Esophagus muscularis mucosa (tissue), 4 donors: ENCODE data around the gene TRIAP1. TPM values are rescaled to one million over a fixed set of nuclear protein-coding genes. Genes with fewer than 3 reads are reported as not detected.
A peak's percentile ranks its signal among the peaks of the same experiment; 100 is the strongest.

Experiments used
- DNase-seq: peaks from one replicate; pipeline ENCODE4 v3.0.0-alpha.2; 2017; ENCODE audit errors: extremely low spot score
- H3K27ac ChIP-seq, 4 donors: fragments of 200-600 bp; sonication (generic); replicated peaks in 1 of 4; 1 replicate in 3 of 4; 2 replicates in 1 of 4; pipeline ENCODE4 v1.5.1; 2016 to 2019; ENCODE audit warnings: mild to moderate bottlenecking in 1 of 4
- H3K27me3 ChIP-seq, 4 donors: fragments of 200-600 bp; sonication (generic); one replicate each; pipeline versions ENCODE4 v1.5.1 to v1.6.0; 2016 to 2019
- H3K36me3 ChIP-seq, 4 donors: fragments of 200-600 bp; sonication (generic); one replicate each; pipeline ENCODE4 v1.5.1; 2016 to 2019
- H3K4me1 ChIP-seq, 4 donors: fragments of 200-600 bp; sonication (generic); one replicate each; pipeline ENCODE4 v1.5.1; 2016 to 2019
- H3K4me3 ChIP-seq, 4 donors: fragments of 200-600 bp; sonication (generic); 1 replicate in 2 of 4; 2 replicates in 2 of 4; pipeline ENCODE4 v1.5.1; 2016 to 2019; ENCODE audit warnings: mild to moderate bottlenecking in 4 of 4, moderate library complexity in 1 of 4
- H3K9me3 ChIP-seq, 4 donors: fragments of 200-600 bp; sonication (generic); 1 replicate in 3 of 4; 2 replicates in 1 of 4; pipeline ENCODE4 v1.5.1; 2016 to 2019
- EP300 ChIP-seq: sonication (generic); formaldehyde crosslinking; IDR thresholded peaks from one replicate; pipeline ENCODE4 v1.6.1; 2017; ENCODE audit warnings: antibody characterized with exemption
- POLR2A ChIP-seq: fragments of 450-650 bp; IDR thresholded peaks from one replicate; pipeline ENCODE4 v1.6.1; 2017; ENCODE audit warnings: antibody characterized with exemption, moderate library complexity, mild to moderate bottlenecking, low read depth
- POLR2AphosphoS5 ChIP-seq, 2 donors: sonication (generic); formaldehyde crosslinking; IDR thresholded peaks; one replicate each; pipeline ENCODE4 v1.6.1; 2017; ENCODE audit warnings: antibody characterized with exemption in 2 of 2
- WGBS: methylation state at CpG from one replicate; pipeline ENCODE4 v1.1.5; 2018; 5-methylcytosine and 5-hydroxymethylcytosine counted together
- intact Hi-C: fragments of 100-400 bp; cut with DNase I; formaldehyde crosslinking; loops from one replicate; pipeline ENCODE4 v1.15.1; 2023
- total RNA-seq, 4 donors: library from RNA; depleted of rRNA; stranded (reverse); fragments of >200 nt; gene quantifications; one replicate each; pipeline versions ENCODE4 v1.1.0 to v1.2.1, GENCODE V29; 2016
- TF ChIP-seq, protein P1 (sequence below), 3 experiments: fragments of 200-600 bp in 2 of 3; fragments of 450-650 bp in 1 of 3; sonication (generic) in 2 of 3; IDR thresholded peaks; one replicate each; pipeline ENCODE4 v1.5.1; 2017 to 2019; ENCODE audit warnings: antibody characterized with exemption in 3 of 3, mild to moderate bottlenecking in 2 of 3, moderate library complexity in 1 of 3

The TRIAP1 gene
- total RNA-seq, 4 donors from 2014 or later, result 9.8 to 17.7 (median 10.7) TPM

DNA sequence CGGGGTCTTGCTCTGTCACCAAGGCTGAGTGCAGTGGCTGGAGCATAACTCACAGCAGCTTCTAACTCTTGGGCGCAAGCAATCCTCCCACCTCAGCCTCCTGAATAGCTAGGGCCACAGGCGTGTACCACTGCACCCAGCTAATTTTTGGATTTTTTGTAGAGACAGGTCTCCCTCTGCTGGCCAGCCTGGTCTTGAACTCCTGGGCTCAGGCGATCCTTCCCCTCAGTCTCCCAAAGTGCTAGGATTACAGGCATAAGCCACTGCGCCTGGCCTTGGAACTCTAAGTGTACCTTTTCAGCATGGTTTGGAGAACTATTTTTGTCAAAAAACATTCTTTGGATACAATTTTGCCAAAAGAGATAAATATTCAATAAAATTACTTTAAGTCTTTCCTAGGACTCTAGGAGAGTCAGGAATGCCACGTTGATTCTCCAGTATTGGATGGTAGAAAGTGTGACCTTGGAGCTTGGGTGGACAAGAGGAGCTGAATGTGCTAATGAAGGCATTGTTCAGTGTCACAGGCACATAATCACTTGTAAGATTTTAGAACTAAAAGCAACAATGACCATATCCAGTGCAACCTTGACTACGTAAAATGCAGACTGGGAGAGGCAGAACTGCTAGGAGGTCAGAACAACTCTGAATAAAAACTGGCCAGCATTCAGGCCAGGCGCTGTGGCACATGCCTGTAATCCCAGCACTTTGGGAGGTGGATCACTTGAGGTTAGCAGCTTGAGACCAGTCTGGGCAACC, 20.6 kb upstream of the TRIAP1 start:
- H3K27ac ChIP-seq, result peak overlapping the region in 1 of 4 donors; percentile 11
- no peaks in the 10 kb centered on the region for H3K9me3 ChIP-seq
- no peak for DNase-seq
- H3K36me3 ChIP-seq, result peaks cover 24 to 59% (median 48%) of the 10 kb centered on the region in 4 donors
- TF ChIP-seq, protein P1, sequence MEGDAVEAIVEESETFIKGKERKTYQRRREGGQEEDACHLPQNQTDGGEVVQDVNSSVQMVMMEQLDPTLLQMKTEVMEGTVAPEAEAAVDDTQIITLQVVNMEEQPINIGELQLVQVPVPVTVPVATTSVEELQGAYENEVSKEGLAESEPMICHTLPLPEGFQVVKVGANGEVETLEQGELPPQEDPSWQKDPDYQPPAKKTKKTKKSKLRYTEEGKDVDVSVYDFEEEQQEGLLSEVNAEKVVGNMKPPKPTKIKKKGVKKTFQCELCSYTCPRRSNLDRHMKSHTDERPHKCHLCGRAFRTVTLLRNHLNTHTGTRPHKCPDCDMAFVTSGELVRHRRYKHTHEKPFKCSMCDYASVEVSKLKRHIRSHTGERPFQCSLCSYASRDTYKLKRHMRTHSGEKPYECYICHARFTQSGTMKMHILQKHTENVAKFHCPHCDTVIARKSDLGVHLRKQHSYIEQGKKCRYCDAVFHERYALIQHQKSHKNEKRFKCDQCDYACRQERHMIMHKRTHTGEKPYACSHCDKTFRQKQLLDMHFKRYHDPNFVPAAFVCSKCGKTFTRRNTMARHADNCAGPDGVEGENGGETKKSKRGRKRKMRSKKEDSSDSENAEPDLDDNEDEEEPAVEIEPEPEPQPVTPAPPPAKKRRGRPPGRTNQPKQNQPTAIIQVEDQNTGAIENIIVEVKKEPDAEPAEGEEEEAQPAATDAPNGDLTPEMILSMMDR (IDR thresholded peaks at IDR 0.05), result peak; percentile 37 to 54 (median 48)
- no peak for TF ChIP-seq POLR2AphosphoS5 (IDR thresholded peaks at IDR 0.05)
- H3K27me3 ChIP-seq, result no peaks in the 10 kb centered on the region
- peaks cover 27 to 51% (median 44%) of the 10 kb centered on the region in 4 donors for H3K4me1 ChIP-seq
- no peak overlapping the region for H3K4me3 ChIP-seq
- intact Hi-C loops, result no loop called here
- 49% methylated on average over 8 of the region's 8 CpGs for whole genome bisulfite sequencing

DNA sequence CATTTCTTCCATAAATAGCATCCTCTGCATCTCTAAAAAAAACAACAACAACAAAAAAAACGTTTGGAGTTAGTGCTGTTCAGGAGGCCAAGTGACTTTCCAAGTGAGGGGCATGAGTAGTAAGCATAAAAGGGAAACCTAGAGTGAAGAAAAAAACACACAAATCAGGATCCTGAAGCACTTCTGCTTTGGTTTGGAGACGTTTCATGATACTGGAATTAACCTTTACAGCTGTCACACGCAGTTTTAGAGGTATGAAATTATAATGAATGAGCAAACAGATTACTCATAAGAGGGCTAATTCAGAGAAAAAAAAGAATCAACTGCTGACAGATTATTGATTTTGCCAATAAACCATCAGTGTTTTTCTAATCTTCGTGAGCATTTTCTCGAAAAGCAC, 19.6 kb upstream of the TRIAP1 start:
- peaks cover 33 to 69% (median 55%) of the 10 kb centered on the region in 4 donors for H3K36me3 ChIP-seq
- H3K27ac ChIP-seq, result no peak overlapping the region
- H3K4me1 ChIP-seq, result peaks cover 27 to 43% (median 38%) of the 10 kb centered on the region in 4 donors
- DNase-seq, result no peak
- H3K9me3 ChIP-seq, result no peaks in the 10 kb centered on the region
- WGBS, result 43% methylated on average over 5 of the region's 5 CpGs
- no peak overlapping the region for H3K4me3 ChIP-seq
- no peaks in the 10 kb centered on the region for H3K27me3 ChIP-seq
- TF ChIP-seq EP300 (no peak), POLR2A (no peak), POLR2AphosphoS5 (IDR thresholded peaks at IDR 0.05) (no peak)
- TF ChIP-seq, protein P1 (IDR thresholded peaks at IDR 0.05), result no peak
- intact Hi-C loops, result no loop called here

DNA sequence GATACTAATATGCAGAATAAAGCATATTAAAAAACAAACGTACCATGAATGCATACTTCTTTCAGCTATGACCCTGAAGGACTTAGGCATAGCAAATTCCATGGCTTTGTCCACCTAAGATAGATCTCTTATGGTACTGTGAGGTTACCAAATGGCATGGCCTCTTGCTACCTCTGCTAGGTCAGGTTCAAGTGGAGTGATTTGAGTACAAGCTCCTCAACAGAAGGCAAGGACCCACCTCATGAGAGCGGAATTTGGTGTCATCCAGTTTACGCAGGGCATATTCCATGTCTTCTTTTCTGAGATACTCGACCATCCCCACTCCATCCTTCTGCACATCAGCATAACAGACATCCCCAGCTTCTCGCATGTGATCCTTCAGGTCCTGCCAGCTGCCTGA, 17.5 kb upstream of the TRIAP1 start:
- Histone ChIP-seq H3K4me3 (no peak overlapping the region), H3K36me3 (peaks cover 47 to 89% (median 75%) of the 10 kb centered on the region in 4 donors), H3K9me3 (no peaks in the 10 kb centered on the region), H3K27ac (no peak overlapping the region), H3K27me3 (no peaks in the 10 kb centered on the region), H3K4me1 (peaks cover 21 to 32% (median 28%) of the 10 kb centered on the region in 4 donors)
- DNase-seq, result no peak
- intact Hi-C loops, result no loop called here
- WGBS, result 80% methylated on average over 5 of the region's 5 CpGs
- TF ChIP-seq, protein P1 (IDR thresholded peaks at IDR 0.05), result no peak
- TF ChIP-seq POLR2AphosphoS5 (IDR thresholded peaks at IDR 0.05) (no peak), EP300 (no peak), POLR2A (no peak)

DNA sequence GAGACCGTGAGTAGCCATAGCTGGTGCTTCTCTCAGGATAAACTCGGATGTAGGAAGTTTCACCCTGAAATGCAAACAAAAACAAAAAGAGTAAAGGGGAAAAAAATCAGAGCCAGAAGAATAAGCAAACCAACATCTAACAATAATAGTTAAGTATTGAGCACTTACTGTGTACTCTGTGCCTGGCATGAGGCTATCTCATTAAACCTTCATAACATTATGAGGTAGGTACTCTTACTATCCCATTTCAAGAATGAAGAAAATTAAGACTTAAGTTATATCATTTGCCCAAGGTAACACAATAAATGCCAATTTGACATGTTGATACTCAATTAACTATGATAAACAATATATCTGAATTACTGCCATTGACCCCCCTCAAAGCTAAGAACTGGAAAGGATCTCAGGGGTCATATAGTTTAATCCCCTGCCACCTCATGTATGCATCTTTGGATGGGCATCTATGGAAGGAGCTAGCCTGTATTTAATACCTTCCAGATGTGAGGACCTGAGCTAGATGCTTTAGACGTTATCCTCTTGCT, 16.0 kb upstream of the TRIAP1 start:
- Histone ChIP-seq H3K4me3 (no peak overlapping the region), H3K27me3 (no peaks in the 10 kb centered on the region), H3K36me3 (peaks cover 59 to 99% (median 89%) of the 10 kb centered on the region in 4 donors), H3K4me1 (peaks cover 12 to 17% (median 15%) of the 10 kb centered on the region in 4 donors), H3K27ac (no peak overlapping the region), H3K9me3 (no peaks in the 10 kb centered on the region)
- TF ChIP-seq, protein P1 (IDR thresholded peaks at IDR 0.05), result no peak
- TF ChIP-seq POLR2A (no peak), POLR2AphosphoS5 (IDR thresholded peaks at IDR 0.05) (no peak), EP300 (no peak)
- intact Hi-C loops, result no loop called here
- DNase-seq, result no peak
- 69% methylated on average over 3 of the region's 3 CpGs for WGBS
